ENCODE measurements around the gene NTN3.
"Not testable (repeated sequence)": the region's sequence is repeated elsewhere in the genome, so short reads cannot be mapped to it uniquely, and the experiment has no call there.

The NTN3 gene

DNA sequence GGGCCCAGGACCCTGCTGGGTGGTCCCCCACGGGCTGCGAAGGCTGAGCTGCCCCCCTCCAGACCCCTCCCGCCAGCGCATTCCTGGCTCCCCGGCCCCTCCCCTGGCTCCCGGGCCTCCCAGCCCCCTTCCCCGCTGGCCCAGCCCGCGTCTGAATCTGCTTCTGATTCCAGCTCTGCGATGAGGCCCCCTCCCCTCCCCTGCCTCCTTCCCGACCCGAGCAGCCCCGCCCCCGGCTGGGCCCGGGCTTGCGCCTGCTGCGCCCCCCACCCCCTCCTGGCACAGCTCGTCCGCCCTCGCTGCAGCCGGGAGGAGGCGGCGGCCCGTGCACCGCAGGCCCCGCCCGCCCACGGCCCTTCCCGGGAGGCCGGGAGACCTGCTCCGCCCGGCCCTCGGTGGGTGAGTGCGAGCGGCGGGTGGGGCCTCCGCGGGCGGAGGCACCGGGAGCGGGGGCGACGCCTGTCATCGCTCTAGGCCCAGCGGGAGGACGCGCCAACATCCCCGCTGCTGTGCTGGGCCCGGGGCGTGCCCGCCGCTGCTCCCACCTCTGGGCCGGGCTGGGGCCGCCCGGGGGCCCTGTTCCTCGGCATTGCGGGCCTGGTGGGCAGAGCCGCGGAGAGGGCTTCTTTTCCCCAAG lies at the start of gene NTN3:
Gene NTN3, plus strand, starts transcription at position 282 of the 637 bp plus-strand sequence. CDS start 405 bp downstream, outside the sequence.
- no peak for DNase-seq

DNA sequence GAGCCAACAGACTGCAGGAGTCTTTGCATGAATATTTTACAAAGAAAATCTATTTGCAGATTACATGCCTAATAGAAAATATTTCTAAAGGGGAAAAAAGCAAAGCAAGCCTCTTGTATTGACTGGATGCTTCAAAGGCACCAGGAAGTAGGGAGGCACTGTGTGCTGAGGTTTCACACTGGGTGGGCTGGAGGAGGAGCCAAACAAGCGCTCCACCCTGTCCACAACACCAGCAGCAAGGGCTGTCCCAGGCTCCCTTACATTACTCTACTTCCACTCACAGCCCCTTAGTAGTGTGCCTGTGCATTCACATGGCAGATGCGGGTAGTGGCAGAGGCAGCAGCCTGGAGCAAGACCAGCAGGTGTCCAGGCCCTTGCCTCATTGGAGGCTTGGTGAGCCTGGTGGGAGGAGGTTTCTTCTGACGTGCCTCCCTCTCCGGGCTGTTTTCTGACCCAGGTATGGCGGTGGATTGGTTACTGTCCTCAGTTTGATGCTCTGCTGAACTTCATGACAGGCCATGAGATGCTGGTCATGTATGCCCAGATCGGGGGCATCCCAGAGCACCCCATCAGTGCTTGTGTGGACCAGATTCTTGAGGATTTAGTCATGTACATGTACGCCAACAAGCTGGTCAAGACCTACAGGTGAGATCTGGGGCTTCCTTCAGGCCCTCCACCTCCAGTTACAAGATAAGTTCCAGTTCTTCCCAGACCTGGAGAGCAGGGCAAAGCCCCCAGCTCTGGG lies 48.8 kb upstream of the NTN3 start:
- DNase-seq, result no peak

DNA sequence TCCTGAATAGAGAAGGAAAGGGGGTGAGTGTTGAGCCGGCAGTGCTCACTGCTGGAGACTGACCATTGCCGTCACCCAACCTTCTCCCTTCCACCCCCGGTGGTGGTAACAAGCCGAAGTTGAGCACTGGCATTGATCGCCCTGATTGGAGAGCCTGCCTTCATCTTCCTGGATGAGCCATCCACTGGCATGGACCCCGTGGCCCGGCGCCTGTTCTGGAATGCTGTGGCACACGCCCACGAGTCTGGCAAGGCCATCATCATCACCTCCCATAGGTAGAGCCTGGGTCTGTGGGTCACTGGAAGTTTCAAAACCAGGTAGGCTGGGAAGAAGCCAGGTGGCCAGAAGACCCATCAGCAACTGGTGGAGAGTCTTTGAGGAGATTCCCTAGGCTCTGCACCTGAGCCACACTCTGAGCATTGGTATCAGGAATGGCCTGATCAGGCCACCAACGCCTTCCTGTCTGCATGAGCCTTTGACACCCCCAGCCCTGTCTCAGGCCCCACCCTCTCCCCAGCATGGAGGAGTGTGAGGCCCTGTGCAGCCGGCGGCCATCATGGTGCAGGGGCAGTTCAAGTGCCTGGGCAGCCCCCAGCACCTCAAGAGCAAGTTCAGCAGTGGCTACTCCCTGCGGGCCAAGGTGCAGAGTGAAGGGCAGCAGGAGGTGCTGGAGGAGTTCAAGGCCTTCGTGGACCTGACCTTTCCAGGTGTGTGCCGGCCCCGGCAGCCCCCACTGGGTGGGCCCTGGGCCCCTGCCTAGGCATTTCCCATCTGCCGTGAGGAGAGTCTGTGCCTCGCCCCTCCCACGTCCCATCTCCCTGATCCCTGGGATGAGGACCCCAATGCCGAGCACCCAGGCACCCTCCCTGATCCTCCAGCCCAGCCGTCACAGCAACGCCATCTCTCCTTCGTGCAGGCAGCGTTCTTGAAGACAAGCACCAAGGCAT lies 46.8 kb upstream of the NTN3 start:
- no peak for DNase-seq

DNA sequence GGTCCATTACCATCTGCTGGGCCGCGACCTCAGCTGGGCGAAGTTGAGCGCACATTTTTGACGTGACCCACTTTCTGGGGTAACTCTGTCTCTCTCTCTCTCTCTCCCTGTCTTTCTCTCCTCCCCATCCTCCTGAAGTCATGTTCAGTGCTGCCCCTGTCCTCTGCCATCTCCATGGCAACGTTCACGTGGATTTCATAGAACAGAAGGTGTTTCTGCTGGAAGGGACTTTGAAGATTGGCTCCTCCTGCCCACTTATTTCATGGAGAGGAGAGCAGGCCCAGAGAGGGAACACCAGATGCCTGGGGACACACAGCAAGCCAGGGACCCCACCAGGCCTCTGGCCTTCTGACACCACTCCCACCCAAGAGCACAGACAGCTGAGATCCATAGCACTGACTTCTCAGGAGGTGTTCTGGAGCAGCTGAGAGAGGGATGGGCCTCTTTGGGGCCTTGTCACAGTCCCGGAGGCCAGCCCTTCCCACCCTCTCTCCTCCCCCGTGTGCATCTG lies 46.0 kb upstream of the NTN3 start:
- no peak for DNase-seq

DNA sequence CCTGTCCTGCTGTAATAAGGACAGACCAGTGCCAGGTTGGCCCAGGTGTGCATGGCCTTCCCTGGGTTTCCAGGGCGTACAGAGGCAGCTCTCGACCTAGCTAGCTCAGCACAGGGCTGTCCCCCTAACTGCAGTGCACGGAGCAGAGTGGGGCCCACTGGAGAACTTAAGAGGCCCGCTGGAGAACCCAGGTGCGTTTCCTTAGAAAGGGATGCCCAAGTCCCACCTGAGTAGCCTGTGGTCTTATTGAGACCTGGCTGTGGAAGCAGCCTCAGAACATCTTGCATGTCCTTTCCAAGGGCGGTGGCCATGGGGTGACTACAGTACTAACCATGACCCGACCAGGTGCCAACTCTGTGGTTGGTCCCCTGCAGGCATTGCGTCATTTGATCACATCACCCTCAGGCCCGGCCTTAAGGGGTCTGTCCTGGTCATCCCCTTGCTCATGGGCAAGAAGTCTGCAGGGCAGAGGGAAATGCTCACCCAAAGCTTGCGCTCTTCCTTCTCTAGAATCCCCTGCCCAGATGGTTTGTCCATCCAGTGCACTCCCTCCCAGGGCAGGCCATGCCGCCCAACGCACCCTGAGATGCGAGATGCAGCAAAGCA lies 45.2 kb upstream of the NTN3 start:
- DNase-seq, result no peak

DNA sequence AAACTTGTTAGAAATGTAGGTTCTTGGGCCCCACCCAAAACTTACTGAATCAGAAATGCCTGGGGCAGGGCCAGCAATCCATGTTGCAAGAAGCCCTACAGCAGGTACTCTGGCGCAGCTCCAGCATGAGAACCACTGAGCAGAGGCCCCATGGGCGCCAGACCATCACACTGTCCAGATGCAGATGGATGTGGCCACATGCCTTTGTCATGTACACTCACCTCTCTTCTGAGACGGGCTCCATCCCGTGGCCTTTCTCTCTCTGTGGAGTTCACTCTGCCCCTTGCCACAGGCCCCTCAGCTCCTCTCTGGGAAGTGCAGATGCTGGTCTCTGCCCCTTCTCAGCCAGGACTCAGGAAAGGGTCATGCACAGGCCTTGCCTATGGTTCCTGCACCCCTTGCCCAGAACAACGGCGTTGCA lies 44.1 kb upstream of the NTN3 start:
- no peak for DNase-seq

DNA sequence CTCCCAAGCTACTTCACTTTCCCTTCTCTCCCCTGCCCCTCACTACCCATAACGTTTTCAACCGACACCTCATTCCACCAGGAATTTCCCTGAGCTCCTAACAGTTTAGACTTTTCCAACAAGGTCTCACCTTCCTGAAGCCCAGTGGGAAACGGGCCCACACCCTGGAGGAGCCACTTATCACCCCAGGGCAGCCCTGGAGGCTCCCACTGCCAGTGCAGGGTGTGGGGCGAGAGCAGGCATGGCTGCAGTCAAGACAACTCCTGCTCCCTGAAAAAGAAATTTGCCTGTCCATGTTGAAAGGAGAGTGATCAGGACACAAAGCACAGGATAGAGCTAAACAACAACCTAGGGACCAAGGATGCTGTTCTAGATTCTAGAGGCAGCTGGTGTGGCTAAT lies 43.6 kb upstream of the NTN3 start:
- no peak for DNase-seq

DNA sequence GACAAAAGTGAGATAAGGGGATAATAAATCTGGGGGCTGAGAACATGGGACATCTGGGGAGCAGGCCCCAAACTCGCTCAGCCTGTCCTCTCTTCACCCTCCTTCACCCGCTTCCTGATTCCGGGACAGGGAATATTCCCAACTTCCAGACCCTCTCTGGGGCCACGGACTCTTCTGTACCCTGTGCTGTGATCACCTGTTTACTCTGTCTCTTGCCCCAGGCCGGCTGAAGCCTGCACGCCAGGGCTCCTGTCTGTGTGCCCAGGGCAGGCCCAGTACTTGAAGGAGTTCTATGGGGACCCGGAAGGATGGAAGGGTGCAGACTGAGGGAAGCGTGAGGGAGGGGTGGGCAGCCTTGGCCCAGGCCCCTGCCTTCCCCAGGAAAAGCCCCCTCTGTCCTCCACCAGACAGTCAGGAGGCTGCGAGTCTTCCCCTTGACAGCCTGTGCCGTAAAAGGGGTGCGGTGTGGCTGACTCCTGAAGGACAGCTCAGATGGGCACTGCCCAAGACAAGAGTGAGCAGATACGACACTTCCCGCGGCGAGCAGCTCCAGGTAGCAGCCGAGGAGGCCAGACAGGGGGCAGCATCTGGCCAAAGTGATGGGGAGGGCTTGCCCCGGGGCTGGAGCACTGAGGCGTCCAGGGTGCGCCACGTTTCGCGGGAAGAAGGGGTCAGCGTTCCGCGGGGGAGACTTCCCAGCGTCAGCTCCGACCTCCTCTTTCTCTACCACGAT lies 42.9 kb upstream of the NTN3 start:
- no peak for DNase-seq

DNA sequence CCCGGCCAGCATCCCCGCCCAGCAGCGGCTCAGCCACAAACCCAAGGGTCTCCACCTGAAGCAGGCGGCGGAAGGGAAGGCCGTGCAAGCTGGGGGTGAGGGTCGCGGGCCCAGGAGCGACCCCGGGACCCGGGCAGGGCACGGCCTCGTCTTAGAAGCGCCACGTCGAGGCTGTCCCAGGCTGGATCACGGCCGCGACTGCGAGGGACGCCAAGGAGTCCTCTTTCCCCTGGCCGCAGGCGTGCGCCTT lies 42.4 kb upstream of the NTN3 start:
- no peak for DNase-seq

DNA sequence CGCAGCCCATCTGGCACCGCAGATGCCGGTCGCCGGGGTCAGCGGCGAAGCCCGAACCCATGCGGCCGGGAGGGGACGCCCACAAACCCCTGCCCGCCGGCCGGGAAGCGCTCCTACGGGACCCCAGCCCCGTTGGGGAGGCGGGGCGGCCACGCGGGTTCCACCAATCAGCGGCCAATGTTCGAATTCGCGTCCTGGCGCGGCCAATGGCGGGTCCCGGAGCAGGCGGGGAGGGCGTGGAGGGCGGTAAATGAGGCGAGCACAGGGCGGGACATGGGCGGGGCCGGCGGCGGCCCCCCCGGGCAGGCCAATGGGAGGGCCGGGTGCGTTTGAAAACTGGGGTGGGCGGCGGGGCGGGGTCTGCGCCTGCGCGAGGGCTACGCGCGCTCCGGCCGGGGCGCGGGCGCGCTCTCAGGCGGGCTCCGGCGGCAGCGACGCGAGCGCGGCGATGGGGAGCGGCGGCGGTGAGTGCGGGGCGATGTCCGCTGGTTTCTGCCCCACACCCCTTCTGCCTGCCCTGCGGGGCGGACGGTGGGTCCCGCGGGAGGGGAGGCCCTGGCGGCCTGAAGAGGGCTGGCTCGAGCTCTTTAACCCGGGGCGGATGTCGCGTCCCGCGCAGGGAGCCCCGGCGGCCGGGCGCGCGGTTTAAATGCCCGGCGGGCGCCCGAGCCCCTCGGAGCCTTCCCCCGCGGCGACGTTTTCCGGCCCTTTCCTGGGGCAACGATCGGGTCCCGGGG lies 41.9 kb upstream of the NTN3 start, which contains the start of gene CCNF:
Gene CCNF, plus strand, starts transcription at position 414 of the 737 bp plus-strand sequence. Its CDS starts 35 bp downstream, at position 449.
- DNase-seq, result peak; percentile 68

DNA sequence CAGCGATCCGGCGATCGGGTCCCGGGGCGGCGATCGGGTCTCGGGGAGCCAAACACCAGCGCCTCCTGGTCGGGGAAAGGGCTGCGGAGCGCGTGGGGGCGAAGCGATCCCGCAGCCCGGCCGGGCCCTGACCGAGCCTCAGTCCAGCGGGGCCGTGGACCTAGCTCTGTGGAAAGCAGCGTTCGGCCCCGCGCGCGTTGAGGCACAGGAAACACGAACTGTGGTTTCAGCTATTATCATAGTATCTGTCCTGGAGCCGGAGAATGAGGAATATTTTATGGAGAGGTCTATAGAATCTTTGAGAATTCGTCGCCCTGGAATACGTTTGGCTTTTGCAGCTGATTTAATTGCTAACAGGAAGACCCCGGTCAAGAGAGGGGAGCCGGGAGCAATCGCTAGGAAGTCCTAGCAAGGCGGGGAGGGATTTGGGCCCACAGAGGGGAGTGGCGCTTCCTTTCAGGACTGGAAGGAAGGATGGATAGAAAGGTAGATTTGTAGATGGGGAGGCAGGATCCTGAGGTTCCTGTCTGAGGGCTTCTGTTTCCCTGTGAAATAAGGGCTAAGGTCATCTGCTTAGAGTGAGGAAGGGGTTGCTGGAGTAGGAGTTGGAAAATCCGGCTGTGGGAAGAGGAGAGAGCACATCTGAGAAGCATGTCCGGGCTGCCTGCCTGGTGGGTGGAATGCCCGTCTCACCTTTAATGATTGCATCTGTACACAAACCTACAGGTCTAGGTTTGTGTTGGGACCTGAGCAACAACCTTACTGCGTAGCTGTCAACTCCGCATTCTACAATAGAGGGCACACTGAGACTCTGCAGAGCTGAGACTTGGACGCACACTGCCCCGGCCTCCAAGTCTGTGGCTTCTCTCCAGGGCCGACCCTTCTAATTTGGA lies 41.1 kb upstream of the NTN3 start:
- no peak for DNase-seq

DNA sequence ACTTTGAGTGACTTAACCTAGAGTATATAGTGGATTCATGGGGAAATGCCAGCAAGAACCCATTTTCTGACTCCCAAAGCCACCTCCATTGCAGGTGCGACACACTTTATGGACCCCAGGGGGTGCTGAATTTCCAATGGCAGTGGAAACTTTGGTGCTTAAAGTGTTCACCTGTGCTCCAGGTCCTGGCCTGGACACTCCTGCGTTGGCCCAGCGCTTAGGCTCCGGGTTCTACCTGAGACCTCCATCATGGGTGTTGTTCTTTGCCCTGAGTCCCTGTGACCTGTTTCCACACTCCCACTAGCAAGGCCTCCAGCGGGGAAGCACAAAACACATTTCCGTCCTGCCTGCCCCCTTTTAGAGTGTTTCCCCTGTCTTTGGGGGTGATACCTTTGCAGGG lies 38.8 kb upstream of the NTN3 start:
- no peak for DNase-seq

DNA sequence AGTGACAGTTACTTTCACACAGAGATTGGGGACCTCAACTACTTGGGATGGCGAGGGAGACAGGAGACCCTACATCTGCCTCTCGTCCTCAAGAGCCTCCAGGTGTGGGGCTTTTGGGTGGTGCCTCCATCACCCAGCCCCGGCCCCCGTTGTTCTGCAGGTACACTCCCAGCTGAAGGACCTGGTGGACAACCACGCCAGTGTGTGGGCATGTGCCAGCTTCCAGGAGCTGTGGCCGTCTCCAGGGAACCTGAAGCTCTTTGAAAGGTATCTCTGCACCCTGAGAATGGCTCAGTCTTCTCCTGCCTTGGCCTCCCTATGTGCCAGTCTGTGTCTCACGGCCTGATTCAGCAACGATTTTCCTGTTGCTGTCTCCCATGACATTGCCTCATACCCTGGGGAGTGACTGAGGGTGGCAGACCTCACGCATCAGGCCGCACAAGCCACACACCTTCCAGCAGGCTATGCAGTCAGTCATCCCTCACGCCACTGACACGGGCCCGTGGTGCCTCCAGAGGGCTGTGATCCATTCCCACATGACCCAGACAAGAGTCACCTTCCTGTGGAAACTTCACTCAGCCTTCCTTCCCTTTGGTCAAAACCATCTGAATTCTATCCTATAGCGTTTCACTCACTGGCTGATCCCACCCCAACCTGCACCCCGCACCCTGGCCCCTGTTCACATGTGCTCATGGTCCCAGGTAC lies 38.1 kb upstream of the NTN3 start:
- no peak for DNase-seq

DNA sequence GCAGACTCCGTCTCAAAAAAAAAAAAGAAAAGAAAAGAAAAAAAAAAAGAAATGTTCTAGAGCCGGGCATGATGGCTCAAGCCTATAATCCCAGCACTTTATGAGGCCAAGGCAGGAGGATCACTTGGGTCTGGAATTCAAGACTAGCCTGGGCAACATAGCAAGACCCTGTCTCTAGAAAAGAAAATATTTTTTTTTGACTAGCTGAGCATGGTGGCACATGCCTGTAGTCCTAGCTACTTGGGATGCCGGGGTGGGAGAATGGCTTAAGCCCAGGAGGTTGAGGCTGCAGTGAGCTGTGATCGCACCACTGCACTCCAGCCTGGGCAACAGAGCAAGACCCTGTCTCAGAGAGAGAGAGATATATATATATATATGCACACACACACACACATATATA lies 35.9 kb upstream of the NTN3 start:
- not testable (repeated sequence) for DNase-seq

DNA sequence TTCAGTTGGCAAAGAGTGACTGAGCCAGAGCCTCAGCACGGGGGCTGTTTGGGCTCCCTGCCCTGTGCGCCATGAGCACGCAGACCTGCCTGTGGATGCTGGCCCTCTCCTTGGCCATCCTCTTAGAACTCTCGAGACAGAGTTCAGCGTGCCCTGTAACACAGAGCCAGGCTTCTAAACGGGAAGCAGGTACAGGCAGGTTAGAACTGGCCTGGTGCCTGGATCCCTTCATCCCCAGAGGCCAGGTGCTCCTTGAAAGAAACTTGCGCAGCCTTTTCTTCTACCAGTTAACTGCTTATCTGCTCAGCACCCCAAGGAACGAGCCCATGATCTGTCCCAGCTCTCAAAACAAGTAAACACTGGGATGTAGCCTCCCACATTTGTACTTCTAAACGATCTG lies 35.0 kb upstream of the NTN3 start:
- no peak for DNase-seq

DNA sequence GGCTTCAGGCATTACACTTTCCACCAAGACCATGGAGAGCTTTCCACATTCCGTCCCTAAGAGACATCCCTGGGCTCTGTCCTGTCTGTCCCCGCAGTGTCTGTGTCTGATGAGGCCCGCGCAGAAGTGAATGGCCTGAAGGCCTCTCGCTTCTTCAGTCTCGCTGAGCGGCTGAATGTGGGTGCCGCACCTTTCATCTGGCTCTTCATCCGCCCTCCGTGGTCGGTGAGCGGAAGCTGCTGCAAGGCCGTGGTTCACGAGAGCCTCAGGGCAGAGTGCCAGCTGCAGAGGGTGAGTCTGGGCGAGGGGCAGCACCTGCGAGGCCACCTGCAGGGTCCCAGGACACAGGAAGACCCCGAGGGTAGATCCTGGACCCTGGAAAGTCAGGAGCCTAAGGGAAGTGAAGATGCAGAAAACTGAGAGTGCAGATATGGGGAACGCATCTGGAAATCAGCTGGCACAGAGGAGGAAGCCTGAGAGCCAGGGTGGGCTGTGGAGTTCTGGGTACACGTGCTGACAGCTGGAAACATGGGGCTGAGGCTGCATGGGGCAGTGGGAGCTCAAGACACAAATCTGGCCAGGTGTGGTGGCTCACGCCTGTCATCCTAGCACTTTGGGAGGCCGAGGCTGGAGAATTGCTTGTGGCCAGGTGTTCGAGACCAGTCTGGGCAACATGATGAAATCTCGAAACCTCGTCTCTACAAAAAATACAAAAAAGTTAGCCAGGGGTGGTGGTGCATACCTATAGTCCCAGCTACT lies 33.9 kb upstream of the NTN3 start:
- no peak for DNase-seq

DNA sequence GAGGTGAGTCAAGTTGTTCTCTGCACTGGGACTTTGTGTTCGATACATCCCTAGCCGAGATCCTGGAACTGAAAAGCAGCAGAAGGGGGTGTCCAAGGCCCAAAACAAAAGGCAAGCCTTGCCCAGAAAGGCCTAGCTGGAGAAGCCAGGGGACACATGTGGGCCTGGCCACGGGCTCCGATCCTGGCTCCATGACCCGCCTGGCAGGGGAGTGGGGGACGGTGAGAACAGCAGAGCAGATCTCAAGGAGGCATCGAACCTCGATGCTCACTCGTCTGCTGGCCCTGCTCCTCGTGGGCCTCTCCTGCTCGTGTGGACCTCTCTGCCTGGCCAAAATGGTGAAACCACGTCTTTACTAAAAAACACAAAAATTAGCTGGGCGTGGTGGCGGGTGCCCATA lies 33.0 kb upstream of the NTN3 start:
- DNase-seq, result no peak

DNA sequence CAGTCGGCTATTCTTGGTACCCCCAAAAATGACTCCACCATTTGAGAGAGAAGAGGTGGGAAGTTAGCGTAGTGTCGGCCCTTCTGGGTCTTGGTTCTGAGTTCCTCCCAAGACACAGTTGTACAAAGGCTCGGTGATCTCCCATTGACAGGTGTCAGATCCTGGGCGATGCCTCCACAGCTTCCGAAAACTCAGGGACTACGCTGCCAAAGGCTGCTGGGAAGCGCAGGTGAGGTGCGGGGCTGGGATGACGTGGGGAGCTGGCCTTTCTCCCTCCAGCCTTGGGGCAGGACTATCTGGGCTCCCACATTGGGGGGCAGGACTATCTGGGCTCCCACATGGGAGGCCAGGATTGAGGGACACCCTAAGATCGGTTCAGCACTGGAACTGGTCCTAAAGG lies 31.5 kb upstream of the NTN3 start:
- DNase-seq, result no peak

DNA sequence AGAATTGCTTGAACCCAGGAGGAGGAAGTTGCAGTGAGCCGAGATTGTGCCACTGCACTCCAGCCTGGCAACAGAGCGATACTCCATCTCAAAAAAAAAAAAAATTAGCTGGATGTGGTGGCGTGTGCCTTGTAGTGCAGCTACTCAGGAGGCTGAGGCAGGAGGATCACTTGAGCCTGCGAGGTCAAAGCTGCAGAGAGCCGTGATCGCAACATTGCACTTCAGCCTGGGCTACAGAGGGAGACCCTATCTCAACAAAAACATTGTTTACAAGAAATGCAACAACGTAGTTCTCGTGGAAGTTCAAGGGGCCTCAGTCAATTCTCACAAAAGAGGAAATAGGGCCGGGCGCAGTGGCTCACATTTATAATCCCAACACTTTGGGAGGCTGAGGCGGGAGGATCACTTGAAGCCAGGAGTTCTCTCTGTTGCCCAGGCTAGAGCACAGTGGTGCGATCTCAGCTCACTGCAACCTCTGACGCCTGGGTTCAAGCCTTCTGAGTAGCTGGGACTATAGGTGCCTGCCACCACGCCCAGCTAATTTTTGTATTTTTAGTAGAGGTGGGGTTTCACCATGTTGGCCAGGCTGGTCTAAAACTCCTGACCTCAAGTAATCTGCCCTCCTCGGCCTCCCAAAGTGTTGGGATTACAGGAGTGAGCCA lies 29.8 kb upstream of the NTN3 start:
- DNase-seq, result not testable (repeated sequence)
